ENCODE data around the gene VPS11. TPM values are rescaled to one million over a fixed set of nuclear protein-coding genes. Genes with fewer than 3 reads are reported as not detected.
"Not testable (repeated sequence)": the region's sequence is repeated elsewhere in the genome, so short reads cannot be mapped to it uniquely, and the experiment has no call there.

Gene VPS11
- total RNA-seq, 8 experiments from 2014 or later = 11.8 to 39.0 (median 21.2) TPM

- WGBS, 10 experiments = 66 to 100% (median 85%) methylated on average over 1 to 4 of the region's 6 CpGs; no CpG with 5 or more reads in 4 of the 10 experiments
- peak in 4 of 8 experiments; percentile 8 to 15 (median 14) for ATAC-seq (replicated peaks in 6 of 8)
- in situ Hi-C loops (cut with MboI; ENCODE audit: low pct_unique_long_range_greater_than_20kb in 2 of 9, low sequenced_read_pairs in 9 of 9, unreplicated experiment in 9 of 9) = no loop called here
- Histone ChIP-seq H3K4me1 (replicated peaks in 1 of 2) (no peaks in the 10 kb centered on the region), H3K27ac (no peak overlapping the region), H3K4me3 (no peak overlapping the region)
Observed at GRCh38 chr11:119044708-119045107, 22.9 kb upstream of the VPS11 start.

- 80 to 100% (median 100%) methylated on average over 1 to 3 of the region's 6 CpGs; no CpG with 5 or more reads in 5 of the 10 experiments for WGBS, 10 experiments
- in situ Hi-C loops (cut with MboI; ENCODE audit: low pct_unique_long_range_greater_than_20kb in 2 of 9, low sequenced_read_pairs in 9 of 9, unreplicated experiment in 9 of 9) = no loop called here
- ATAC-seq (replicated peaks in 6 of 8) = no peak
- Histone ChIP-seq H3K27ac (no peak overlapping the region), H3K4me1 (replicated peaks in 1 of 2) (no peaks in the 10 kb centered on the region), H3K4me3 (no peak overlapping the region)
Observed at GRCh38 chr11:119046489-119046888, 21.1 kb upstream of the VPS11 start.

DNA sequence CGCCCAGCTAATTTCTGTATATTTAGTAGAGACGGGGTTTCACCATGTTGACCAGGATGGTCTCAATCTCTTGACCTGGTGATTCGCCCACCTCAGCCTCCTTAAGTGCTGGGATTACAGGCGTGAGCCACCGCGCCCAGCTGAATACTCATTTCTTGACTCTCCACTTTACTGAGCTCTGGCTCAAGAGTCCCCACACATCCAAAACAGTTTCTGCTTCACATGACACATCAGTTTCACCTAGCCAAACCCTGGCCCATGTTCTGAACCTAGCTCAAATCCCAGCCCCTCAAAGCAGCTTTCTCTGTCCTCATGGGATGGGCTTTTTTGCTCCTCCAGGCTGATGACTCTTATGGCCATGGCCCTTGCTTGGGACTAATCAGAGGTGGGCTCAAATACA lies 20.4 kb upstream of the VPS11 start:
- H3K4me3 ChIP-seq = no peak overlapping the region
- no peaks in the 10 kb centered on the region for H3K4me1 ChIP-seq (replicated peaks in 1 of 2)
- no peak for ATAC-seq (replicated peaks in 6 of 8)
- in situ Hi-C loops (cut with MboI; ENCODE audit: low pct_unique_long_range_greater_than_20kb in 2 of 9, low sequenced_read_pairs in 9 of 9, unreplicated experiment in 9 of 9) = no loop called here
- H3K27ac ChIP-seq = no peak overlapping the region
- WGBS, 10 experiments = 90 to 100% (median 97%) methylated on average over 1 to 5 of the region's 6 CpGs; no CpG with 5 or more reads in 4 of the 10 experiments

DNA sequence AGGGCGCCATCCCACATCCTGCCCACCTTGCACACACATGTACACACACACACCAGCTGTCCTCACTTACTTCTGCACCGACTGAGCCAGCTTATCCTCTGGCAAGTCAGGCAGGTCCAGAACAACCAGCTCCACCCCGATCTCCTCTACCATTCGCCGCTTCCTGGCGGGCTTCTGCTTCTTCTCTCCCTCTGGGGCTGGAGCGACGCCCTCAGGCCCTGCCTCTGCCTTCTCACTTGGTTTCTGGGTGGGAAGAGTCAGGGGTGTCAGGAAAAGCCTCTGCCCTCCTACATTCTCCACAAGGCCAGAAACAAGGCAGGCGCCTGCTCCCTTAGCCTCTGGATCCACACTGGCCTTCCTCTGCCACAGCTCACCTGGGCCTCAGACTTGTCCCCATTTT lies 19.0 kb upstream of the VPS11 start:
- in situ Hi-C loops (cut with MboI; ENCODE audit: low pct_unique_long_range_greater_than_20kb in 2 of 9, low sequenced_read_pairs in 9 of 9, unreplicated experiment in 9 of 9) = no loop called here
- Histone ChIP-seq H3K4me3 (no peak overlapping the region), H3K27ac (no peak overlapping the region), H3K4me1 (replicated peaks in 1 of 2) (no peaks in the 10 kb centered on the region)
- ATAC-seq (replicated peaks in 6 of 8) = no peak
- 62 to 100% (median 96%) methylated on average over 3 to 8 of the region's 9 CpGs; no CpG with 5 or more reads in 6 of the 10 experiments for WGBS, 10 experiments

- ATAC-seq (replicated peaks in 6 of 8) = peak in 1 of 8 experiments; percentile 10
Observed at GRCh38 chr11:119049081-119049480, 18.5 kb upstream of the VPS11 start.

DNA sequence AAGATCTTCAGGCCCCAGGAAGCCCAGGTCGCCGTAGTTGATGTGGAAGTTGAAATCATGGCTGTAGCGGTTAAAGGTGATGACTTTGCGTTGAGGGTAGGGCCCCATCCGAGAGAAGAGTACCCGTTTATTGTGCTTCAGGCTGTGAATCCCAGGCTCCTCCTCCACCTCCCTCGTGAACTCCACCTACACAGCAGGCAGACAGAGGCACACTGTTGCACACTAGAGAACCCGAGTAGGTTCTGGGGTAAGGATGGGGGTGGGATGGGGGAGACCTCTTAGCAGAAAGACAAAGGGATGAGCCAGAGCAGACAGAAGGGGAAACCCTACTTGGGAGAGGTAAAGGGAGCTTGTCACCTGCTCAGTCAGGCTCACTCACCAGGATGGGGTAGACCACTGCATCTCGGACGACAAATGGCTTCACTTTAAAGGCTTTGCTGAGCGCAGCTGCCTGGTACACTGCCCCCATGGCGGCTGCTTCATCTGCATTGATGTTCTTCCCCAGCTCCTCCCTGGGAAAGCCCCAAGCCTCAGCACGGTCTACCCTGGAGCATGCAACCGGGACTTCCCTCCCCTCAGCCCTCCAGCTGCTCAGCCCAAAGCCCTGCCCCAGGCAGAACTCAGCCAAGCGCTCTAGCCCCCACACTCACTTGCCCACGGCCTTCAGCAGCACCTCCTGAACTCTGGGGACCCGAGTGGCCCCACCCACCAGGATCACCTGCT lies 16.0 kb upstream of the VPS11 start:
- Histone ChIP-seq H3K4me1 (replicated peaks in 1 of 2) (peaks cover 7% of the 10 kb centered on the region in 2 donors), H3K27ac (no peak overlapping the region), H3K4me3 (no peak overlapping the region)
- in situ Hi-C loops (cut with MboI; ENCODE audit: low pct_unique_long_range_greater_than_20kb in 2 of 9, low sequenced_read_pairs in 9 of 9, unreplicated experiment in 9 of 9) = no loop called here
- peak in 1 of 8 experiments; percentile 5 for ATAC-seq (replicated peaks in 6 of 8)
- 60 to 100% (median 86%) methylated on average over 1 to 5 of the region's 17 CpGs; no CpG with 5 or more reads in 6 of the 10 experiments for WGBS, 10 experiments

More at GRCh38 chr11:119049081-119049480, 18.5 kb upstream of the VPS11 start:
- in situ Hi-C loops (cut with MboI; ENCODE audit: low pct_unique_long_range_greater_than_20kb in 2 of 9, low sequenced_read_pairs in 9 of 9, unreplicated experiment in 9 of 9) = no loop called here
- Histone ChIP-seq H3K4me1 (replicated peaks in 1 of 2) (no peaks in the 10 kb centered on the region), H3K27ac (no peak overlapping the region), H3K4me3 (no peak overlapping the region)
- WGBS, 10 experiments = 92 to 100% (median 95%) methylated on average over 2 to 5 of the region's 7 CpGs; no CpG with 5 or more reads in 7 of the 10 experiments

DNA sequence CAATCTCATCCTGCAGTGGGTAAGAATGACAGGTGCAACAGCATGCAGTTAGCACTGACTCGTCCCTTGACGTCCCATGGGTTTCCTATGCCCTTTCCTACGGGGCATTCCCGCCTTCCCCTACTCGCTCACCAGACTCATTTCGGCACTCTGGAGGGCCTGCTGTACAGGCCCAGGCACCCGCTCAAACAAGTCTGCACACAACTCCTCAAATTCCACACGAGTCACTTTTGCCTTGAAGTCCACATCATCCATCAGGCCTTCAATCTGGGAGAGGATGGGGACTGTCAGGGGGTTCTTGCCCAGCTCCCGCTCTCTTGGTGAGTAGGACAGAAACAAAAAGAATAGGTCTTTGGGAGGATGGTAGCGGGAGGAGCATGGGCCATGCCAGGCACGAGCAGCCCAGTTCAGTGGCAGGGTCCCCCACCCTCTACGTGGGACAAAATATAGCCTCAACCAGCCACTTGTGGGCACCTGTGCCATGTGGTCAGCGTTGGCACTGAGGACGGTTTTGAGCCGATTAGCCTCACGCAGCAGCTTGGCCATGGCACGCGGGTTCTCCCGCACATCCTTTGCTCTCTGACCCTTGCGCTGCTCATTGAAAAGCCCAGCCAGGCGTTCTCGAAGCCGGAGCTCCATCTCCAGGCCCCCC lies 15.3 kb upstream of the VPS11 start:
- H3K4me3 ChIP-seq = no peak overlapping the region
- no peak for ATAC-seq (replicated peaks in 6 of 8)
- in situ Hi-C loops (cut with MboI; ENCODE audit: low pct_unique_long_range_greater_than_20kb in 2 of 9, low sequenced_read_pairs in 9 of 9, unreplicated experiment in 9 of 9) = no loop called here
- 93 to 100% (median 96%) methylated on average over 6 to 14 of the region's 23 CpGs; no CpG with 5 or more reads in 3 of the 10 experiments for WGBS, 10 experiments
- peaks cover 7% of the 10 kb centered on the region in 2 donors for H3K4me1 ChIP-seq (replicated peaks in 1 of 2)
- H3K27ac ChIP-seq = no peak overlapping the region

GRCh38 chr11:119054418-119054817 lies 13.2 kb upstream of the VPS11 start:
- peaks cover 12 to 13% of the 10 kb centered on the region in 2 donors for H3K4me1 ChIP-seq (replicated peaks in 1 of 2)
- in situ Hi-C loops (cut with MboI; ENCODE audit: low pct_unique_long_range_greater_than_20kb in 2 of 9, low sequenced_read_pairs in 9 of 9, unreplicated experiment in 9 of 9) = no loop called here
- 90 to 100% (median 100%) methylated on average over 2 to 4 of the region's 10 CpGs; no CpG with 5 or more reads in 7 of the 10 experiments for WGBS, 10 experiments

GRCh38 chr11:119055901-119056300 lies 11.7 kb upstream of the VPS11 start:
- peaks cover 12 to 13% of the 10 kb centered on the region in 2 donors for H3K4me1 ChIP-seq (replicated peaks in 1 of 2)
- ATAC-seq (replicated peaks in 6 of 8) = no peak
- in situ Hi-C loops (cut with MboI; ENCODE audit: low pct_unique_long_range_greater_than_20kb in 2 of 9, low sequenced_read_pairs in 9 of 9, unreplicated experiment in 9 of 9) = no loop called here
- peak overlapping the region; percentile 65 to 91 (median 77) for H3K4me3 ChIP-seq
- H3K27ac ChIP-seq = peak overlapping the region in 1 of 2 donors; percentile 87
- 13 to 82% (median 34%) methylated on average over 1 to 6 of the region's 6 CpGs; no CpG with 5 or more reads in 1 of the 10 experiments for WGBS, 10 experiments

More at GRCh38 chr11:119054418-119054817, 13.2 kb upstream of the VPS11 start:
- H3K4me3 ChIP-seq = no peak overlapping the region
- H3K27ac ChIP-seq = no peak overlapping the region
- no peak for ATAC-seq (replicated peaks in 6 of 8)

DNA sequence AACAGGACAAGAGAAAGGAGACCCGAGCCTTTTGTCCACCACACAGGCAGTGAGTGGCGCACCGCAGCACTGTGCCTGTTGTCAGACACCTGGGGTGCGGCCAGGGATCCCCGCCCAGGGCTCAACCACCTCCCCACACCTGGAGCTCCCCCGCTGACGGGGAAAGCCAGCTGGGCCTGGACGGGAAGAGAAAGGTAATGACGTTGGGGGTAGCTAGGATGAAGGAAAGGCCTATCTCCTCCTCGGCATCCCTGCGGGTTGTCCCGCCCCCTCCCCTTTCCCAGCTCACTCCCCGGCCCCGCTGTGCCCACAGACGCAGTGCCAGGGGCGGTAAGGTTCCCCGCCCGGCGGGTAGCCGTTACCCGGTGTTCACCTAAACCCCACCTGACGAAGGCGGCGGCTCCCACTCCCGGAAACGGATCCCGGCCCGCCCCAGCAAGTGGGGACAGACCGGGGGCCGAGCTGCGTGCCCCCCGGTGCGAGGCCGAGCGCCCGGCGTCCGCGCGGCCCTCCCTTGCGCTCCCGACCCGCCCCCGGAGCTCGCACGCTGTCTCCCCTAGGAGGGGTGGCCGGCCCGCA lies 11.1 kb upstream of the VPS11 start:
- peak overlapping the region; percentile 84 to 87 for H3K27ac ChIP-seq
- H3K4me3 ChIP-seq = peak overlapping the region; percentile 65 to 91 (median 77)
- H3K4me1 ChIP-seq (replicated peaks in 1 of 2) = peaks cover 12 to 13% of the 10 kb centered on the region in 2 donors
- WGBS, 10 experiments = 0% methylated on average over 1 to 5 of the region's 48 CpGs; no CpG with 5 or more reads in 5 of the 10 experiments
- ATAC-seq (replicated peaks in 6 of 8) = peak; percentile 3 to 17 (median 7)
- in situ Hi-C loops (cut with MboI; ENCODE audit: low pct_unique_long_range_greater_than_20kb in 2 of 9, low sequenced_read_pairs in 9 of 9, unreplicated experiment in 9 of 9) = no loop called here

DNA sequence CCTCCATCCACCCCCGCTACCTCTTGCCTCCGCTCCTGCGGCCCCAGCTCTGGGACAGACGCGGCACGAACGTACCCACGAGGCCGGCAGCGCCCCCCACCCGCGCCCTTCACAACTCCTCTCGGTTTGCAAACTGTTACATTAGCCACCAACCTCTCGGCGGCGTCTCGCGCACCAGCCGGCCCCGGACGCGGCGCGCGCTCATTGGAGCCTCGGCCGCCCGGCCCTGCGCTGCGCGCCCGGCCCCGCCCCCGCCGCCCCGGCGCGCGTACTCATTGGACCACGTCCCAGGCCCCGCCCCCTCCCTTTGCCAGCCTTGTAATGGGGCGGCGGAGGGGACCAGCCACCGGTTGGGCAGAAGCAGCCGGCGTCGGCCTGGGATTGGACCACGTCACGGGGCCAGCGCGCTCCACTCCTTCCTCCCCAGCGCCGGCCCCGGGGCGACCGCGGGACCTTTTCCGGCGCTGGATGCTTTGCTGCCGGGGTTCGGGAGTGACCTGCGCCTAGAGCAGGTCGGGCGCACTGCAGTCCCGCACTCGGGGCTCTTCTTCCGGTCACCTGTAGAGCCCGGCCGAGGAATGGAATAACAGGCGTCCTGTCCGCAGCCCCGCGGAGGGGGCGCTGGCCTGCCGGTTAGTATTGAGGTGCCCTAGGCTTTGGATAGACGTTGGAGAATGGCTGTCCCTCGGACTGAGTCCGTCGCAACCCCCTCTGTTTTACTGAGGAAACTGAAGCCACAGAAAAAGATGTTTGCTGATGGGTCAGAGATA lies 10.4 kb upstream of the VPS11 start, which contains the start of gene HYOU1:
Gene HYOU1 (minus strand): TSS at position 206 of the 770 bp plus-strand sequence. CDS start 1,045 bp downstream, outside the sequence.
- ATAC-seq (replicated peaks in 6 of 8) = peak; percentile 90 to 96 (median 94)
- Histone ChIP-seq H3K4me1 (replicated peaks in 1 of 2) (peaks cover 12 to 13% of the 10 kb centered on the region in 2 donors), H3K4me3 (peak within 1 kb of the TSS; percentile 65 to 91 (median 77)), H3K27ac (peak within 1 kb of the TSS; percentile 84 to 87)
- 0 to 9% (median 0%) methylated on average over 3 to 10 of the region's 79 CpGs; no CpG with 5 or more reads in 3 of the 10 experiments for WGBS, 10 experiments
- in situ Hi-C loops (cut with MboI; ENCODE audit: low pct_unique_long_range_greater_than_20kb in 2 of 9, low sequenced_read_pairs in 9 of 9, unreplicated experiment in 9 of 9) = no loop called here

DNA sequence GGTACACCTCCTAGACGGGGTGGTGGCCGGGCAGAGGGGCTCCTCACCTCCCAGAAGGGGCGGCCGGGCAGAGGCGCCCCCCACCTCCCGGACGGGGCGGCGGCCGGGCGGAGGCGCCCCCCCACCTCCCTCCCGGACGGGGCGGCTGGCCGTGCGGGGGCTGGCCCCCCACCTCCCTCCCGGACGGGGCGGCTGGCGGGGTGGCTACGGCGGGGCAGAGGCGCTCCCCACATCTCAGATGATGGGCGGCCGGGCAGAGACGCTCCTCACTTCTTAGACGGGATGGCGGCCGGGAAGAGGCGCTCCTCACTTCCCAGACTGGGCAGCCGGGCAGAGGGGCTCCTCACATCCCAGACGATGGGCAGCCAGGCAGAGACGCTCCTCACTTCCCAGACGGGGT lies 8.5 kb upstream of the VPS11 start:
- ATAC-seq (replicated peaks in 6 of 8); H3K4me3 ChIP-seq; in situ Hi-C loops (cut with MboI; ENCODE audit: low pct_unique_long_range_greater_than_20kb in 2 of 9, low sequenced_read_pairs in 9 of 9, unreplicated experiment in 9 of 9); H3K27ac ChIP-seq: not testable (repeated sequence)
- WGBS, 10 experiments = no CpG with 5 or more reads among the region's 35 CpGs
- peaks cover 12 to 13% of the 10 kb centered on the region in 2 donors for H3K4me1 ChIP-seq (replicated peaks in 1 of 2)

Measured in motor neuron (in vitro differentiated cells).